Heart left ventricle (tissue), 16 donors: ENCODE measurements around the gene ARSG. TPM values are rescaled to one million over a fixed set of nuclear protein-coding genes. Genes with fewer than 3 reads are reported as not detected.

Experiments used
- ATAC-seq, 4 donors: fragments of 200-7000 bp; cut with Tn5 transposase; one replicate each; pipeline ENCODE4 v1.9.1; 2020 to 2022; ENCODE audit warnings: moderate library complexity in 4 of 4, mild to moderate bottlenecking in 3 of 4, moderate number of reproducible peaks in 1 of 4
- DNase-seq, 5 donors: peaks; one replicate each; pipeline ENCODE4 v3.0.0-alpha.2; 2020
- H3K27ac ChIP-seq, 12 donors: fragments of 200-600 bp; sonication (generic) in 4 of 12; one replicate each; pipeline versions ENCODE4 v1.5.0 to v1.8.0; 2016 to 2022; ENCODE audit warnings: mild to moderate bottlenecking in 2 of 12
- H3K27me3 ChIP-seq, 9 donors: fragments of 200-600 bp; sonication (generic) in 2 of 9; one replicate each; pipeline versions ENCODE4 v1.5.1 to v1.8.0; 2016 to 2022; ENCODE audit warnings: mild to moderate bottlenecking in 3 of 9
- H3K36me3 ChIP-seq, 9 donors: fragments of 200-600 bp; sonication (generic) in 2 of 9; one replicate each; pipeline versions ENCODE4 v1.5.0 to v1.8.0; 2018 to 2022; ENCODE audit warnings: mild to moderate bottlenecking in 2 of 9
- H3K4me1 ChIP-seq, 12 donors: fragments of 200-600 bp; sonication (generic) in 4 of 12; one replicate each; pipeline versions ENCODE4 v1.5.0 to v1.8.0; 2016 to 2022; ENCODE audit warnings: mild to moderate bottlenecking in 3 of 12
- H3K4me3 ChIP-seq, 12 donors: fragments of 200-600 bp; sonication (generic) in 4 of 12; one replicate each; pipeline versions ENCODE4 v1.5.0 to v1.8.0; 2017 to 2022; ENCODE audit warnings: mild to moderate bottlenecking in 9 of 12, moderate library complexity in 4 of 12
- H3K9me3 ChIP-seq, 12 donors: fragments of 200-600 bp; sonication (generic) in 4 of 12; one replicate each; pipeline versions ENCODE4 v1.5.0 to v1.8.0; 2016 to 2022; ENCODE audit warnings: mild to moderate bottlenecking in 1 of 12
- POLR2A ChIP-seq, 2 donors: fragments of 450-650 bp; IDR thresholded peaks; one replicate each; pipeline ENCODE4 v1.6.1; 2017; ENCODE audit warnings: antibody characterized with exemption in 2 of 2, mild to moderate bottlenecking in 2 of 2, moderate library complexity in 2 of 2
- WGBS, 4 donors: extraction: QIAGEN DNeasy Blood & Tissue Kit in 2 of 4; methylation state at CpG; one replicate each; pipeline versions ENCODE4 v1.1.5 to v1.1.7; 2013 to 2018; 5-methylcytosine and 5-hydroxymethylcytosine counted together
- intact Hi-C, 10 donors: fragments of 100-400 bp; cut with DNase I; formaldehyde crosslinking; loops; one replicate each; pipeline versions ENCODE4 v1.11.1 to v1.14.2; 2022
- polyA plus RNA-seq, 2 donors: library from polyadenylated mRNA; stranded (reverse); fragments of 200-250 nt; gene quantifications; one replicate each; pipeline ENCODE4 v1.2.3, GENCODE V29; 2013
- total RNA-seq, 9 donors: library from RNA; depleted of rRNA in 2 of 9; stranded (reverse); fragments of >200 nt in 2 of 9; fragmentation: NEBNext Ultra II Directional in 3 of 9; extraction: Animal tissue kit (Norgen Biotek cat#: 25700) in 3 of 9; gene quantifications; one replicate each; pipeline versions ENCODE4 v1.1.0 to v1.2.4, GENCODE V29; 2016 to 2023
- TF ChIP-seq, protein P1 (sequence below), 12 donors: fragments of 200-600 bp; sonication (generic) in 4 of 12; IDR thresholded peaks; one replicate each; pipeline versions ENCODE4 v1.5.0 to v1.8.0; 2018 to 2022; ENCODE audit warnings: antibody characterized with exemption in 12 of 12, mild to moderate bottlenecking in 5 of 12
- donor health status: ischemic (EF 13 %, LVEDD 7.1; RV severe dilation, severe dysfunction).
- donor health status: healthy with polysubstance abuse.
- donor health status: DM: no; HTN: yes; CAD: no.
- donor health status: DM: no; HTN: no; CAD: no.
- donor health status: ischemic (EF 25% LVEDD 6.9; RV normal size, moderate dysfunction).
- donor health status: ischemic (EF 25% LVEDD 5.7; RV mildly dilated, moderate dysfunction).
- donor health status: healthy.
- donor health status: DM: yes; HTN: yes; CAD: no.
- donor health status: ischemic (EF 35%, LVEDD 5.7; RV mildly dilated, moderate dysfunction).
- donor health status: nonischemic (EF 11% LVEDD 7.7; RV severe dilation, severe dysfunction).
- donor health status: DM: yes; HTN: yes; CAD: no.
- donor health status: PGD.
- donor health status: ischemic (EF 29% LVEDD 5.4; RV normal size, mild dysfunction).
- donor health status: nonischemic (EF 23%, LVEDD 6.1; RV moderate dilation, normal function).

The ARSG gene
- total and polyA plus RNA-seq, 11 donors: 1.2 to 4.9 (median 3.3) TPM

DNA sequence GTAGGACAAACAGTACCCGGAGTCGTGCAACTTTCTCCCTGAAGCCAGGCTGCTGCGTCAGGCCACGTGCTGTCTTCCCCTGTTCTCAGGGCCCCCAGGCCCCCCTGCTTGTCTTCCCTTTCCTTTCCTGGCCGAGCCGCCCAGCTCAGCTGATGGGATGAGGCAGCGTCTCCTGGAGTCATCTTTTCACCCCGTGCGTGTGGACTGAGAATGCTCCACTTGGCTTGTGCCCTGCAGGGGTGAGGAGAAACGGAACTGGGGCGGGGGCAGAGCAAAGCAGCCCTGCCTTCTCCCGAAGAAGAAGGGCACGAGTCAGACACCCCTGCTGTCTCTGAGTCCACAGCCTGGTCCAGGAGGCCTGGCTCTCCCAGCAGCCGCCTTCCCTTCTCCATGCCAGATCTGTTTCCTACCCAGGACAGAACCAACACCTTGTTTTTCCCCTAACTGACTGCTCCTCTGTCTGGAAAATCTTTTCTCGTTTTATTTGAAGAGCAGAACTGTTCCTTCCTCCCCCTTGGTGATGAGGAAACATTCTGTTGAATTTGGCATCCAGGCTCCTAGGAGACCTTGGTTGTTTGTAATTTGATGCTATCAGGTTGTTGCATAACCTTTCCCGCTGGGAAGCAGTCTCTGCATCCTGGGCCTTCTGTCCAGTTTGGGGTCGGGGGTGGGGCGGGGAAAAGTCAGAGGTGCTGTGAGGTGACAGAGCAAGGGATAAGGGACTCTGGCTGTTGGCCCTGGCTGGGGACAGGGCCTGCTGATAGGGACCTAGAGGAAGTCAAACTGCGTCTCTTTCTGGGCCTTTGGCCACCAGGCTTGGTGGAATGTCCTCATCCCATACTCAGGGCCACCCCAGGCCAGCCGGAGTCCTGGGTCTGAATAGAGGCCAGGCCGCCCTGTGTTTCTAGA is 87.2 kb downstream of the ARSG start:
- H3K4me1 ChIP-seq: peaks cover 7 to 59% (median 38%) of the 10 kb centered on the region in 12 donors
- intact Hi-C loops: loop anchor here in 3 of 10 donors (2.0 to 10.0 kb wide), 3 partner anchors 20 to 86 kb away; partner anchors contain the start of genes ARSG (in 3 of the 3) and SLC16A6 (in 3 of the 3)
- peak; percentile 92 to 94 (median 94) for ATAC-seq

DNA sequence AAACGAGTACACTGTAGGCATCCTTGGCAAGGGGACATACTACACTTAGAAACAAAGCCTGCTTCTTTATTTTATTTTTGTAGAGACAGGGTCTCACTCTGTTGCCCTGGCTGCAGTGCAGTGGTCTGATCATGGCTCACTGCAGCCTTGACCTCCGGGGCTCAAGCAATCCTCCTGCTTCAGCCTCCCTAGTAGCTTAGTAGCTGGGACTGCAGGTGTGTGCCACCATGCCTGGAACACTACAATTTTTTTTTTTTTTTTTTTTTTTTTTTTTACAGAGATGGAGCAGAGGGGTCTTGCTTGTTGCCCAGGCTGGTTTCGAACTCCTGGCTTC is 87.8 kb downstream of the ARSG start:
- WGBS, 4 donors: 60 to 63% (median 61%) methylated on average over 3 of the region's 3 CpGs
- H3K27ac ChIP-seq: peak overlapping the region; percentile 87 to 99 (median 96)
- intact Hi-C loops: loop anchor here in 3 of 10 donors (2.0 to 10.0 kb wide), 3 partner anchors 20 to 87 kb away; partner anchors contain the start of genes ARSG (in 3 of the 3) and SLC16A6 (in 3 of the 3)
- no peaks in the 10 kb centered on the region for H3K36me3 ChIP-seq
- TF ChIP-seq, protein P1, sequence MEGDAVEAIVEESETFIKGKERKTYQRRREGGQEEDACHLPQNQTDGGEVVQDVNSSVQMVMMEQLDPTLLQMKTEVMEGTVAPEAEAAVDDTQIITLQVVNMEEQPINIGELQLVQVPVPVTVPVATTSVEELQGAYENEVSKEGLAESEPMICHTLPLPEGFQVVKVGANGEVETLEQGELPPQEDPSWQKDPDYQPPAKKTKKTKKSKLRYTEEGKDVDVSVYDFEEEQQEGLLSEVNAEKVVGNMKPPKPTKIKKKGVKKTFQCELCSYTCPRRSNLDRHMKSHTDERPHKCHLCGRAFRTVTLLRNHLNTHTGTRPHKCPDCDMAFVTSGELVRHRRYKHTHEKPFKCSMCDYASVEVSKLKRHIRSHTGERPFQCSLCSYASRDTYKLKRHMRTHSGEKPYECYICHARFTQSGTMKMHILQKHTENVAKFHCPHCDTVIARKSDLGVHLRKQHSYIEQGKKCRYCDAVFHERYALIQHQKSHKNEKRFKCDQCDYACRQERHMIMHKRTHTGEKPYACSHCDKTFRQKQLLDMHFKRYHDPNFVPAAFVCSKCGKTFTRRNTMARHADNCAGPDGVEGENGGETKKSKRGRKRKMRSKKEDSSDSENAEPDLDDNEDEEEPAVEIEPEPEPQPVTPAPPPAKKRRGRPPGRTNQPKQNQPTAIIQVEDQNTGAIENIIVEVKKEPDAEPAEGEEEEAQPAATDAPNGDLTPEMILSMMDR (IDR thresholded peaks at IDR 0.05): no peak
- no peak for TF ChIP-seq POLR2A (IDR thresholded peaks at IDR 0.05)
- peaks cover 7 to 66% (median 44%) of the 10 kb centered on the region in 12 donors for H3K4me1 ChIP-seq
- ATAC-seq (no peak), DNase-seq (no peak)
- H3K4me3 ChIP-seq: no peak overlapping the region
- H3K27me3 ChIP-seq: no peaks in the 10 kb centered on the region
- no peaks in the 10 kb centered on the region for H3K9me3 ChIP-seq

More for the DNA sequence above, 87.2 kb downstream of the ARSG start:
- peak overlapping the region in 8 of 12 donors; percentile 8 to 31 (median 18) for H3K4me3 ChIP-seq
- peak overlapping the region; percentile 87 to 99 (median 96) for H3K27ac ChIP-seq
- H3K9me3 ChIP-seq: no peaks in the 10 kb centered on the region
- peak; percentile 89 to 99 (median 93) for DNase-seq
- WGBS, 4 donors: 3 to 18% (median 10%) methylated on average over 17 to 21 of the region's 21 CpGs
- H3K36me3 ChIP-seq: no peaks in the 10 kb centered on the region
- TF ChIP-seq POLR2A (IDR thresholded peaks at IDR 0.05): no peak
- TF ChIP-seq, protein P1 (IDR thresholded peaks at IDR 0.05): no peak
- no peaks in the 10 kb centered on the region for H3K27me3 ChIP-seq

DNA sequence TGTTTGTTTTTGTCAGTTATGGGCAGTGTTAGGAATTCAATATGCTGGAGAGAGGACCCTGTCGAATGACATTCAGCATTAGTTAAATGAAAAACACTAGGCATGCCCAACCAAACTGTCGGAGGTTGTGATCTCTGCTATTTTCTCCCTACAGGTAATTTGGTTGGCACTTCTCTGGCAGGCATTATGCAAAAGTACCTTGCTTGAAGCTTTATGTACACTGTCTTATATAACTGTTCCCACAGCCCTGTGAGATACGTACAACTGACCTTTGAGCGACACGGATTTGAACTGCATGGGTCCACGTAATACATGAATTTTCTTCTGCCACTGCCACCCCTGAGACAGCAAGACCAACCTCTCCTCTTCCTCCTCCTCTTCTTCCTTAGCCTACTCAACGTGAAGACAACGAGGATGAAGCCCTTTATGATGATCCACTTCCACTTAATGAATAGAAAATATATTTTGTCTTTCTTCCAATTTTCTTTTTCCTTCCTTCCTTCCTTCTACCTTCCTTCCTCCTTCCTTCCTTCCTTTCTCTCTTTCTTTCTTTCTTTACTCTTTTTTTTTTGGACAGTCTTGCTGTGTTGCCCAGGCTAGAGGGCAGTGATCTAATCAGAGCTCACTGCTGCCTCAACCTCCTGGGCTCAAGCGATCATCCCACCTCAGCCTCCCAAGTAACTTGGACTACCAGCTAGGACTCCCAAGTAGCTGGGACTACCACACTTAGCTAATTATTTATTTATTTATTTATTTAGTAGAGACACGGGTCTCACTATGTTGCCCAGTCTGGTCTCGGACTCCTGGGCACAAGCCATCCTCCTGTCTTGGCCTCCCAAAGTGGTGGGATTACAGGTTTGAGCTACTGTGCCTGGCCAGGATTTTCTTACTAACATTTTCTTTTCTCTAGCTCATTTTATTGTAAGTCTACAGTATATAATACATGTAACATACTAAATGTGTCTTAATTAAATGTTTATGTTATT is 88.7 kb downstream of the ARSG start:
- H3K27me3 ChIP-seq: no peaks in the 10 kb centered on the region
- intact Hi-C loops: loop anchor here in 3 of 10 donors (2.0 to 10.0 kb wide), 4 partner anchors 19 to 118 kb away; partner anchors contain the start of genes ARSG (in 3 of the 3) and SLC16A6 (in 3 of the 3)
- DNase-seq (no peak), ATAC-seq (no peak)
- TF ChIP-seq POLR2A (IDR thresholded peaks at IDR 0.05): no peak
- TF ChIP-seq, protein P1 (IDR thresholded peaks at IDR 0.05): no peak
- H3K27ac ChIP-seq: peak overlapping the region; percentile 87 to 99 (median 96)
- no peaks in the 10 kb centered on the region for H3K9me3 ChIP-seq
- no peaks in the 10 kb centered on the region for H3K36me3 ChIP-seq
- 87 to 90% (median 89%) methylated on average over 11 of the region's 11 CpGs for WGBS, 4 donors
- peaks cover 7 to 74% (median 47%) of the 10 kb centered on the region in 12 donors for H3K4me1 ChIP-seq
- no peak overlapping the region for H3K4me3 ChIP-seq
